CMK (cell line): Measurements from ENCODE around the gene BMAL1.
"Not testable (repeated sequence)": the region's sequence is repeated elsewhere in the genome, so short reads cannot be mapped to it uniquely, and the experiment has no call there.

Source experiments
- DNase-seq: peaks from one replicate; pipeline ENCODE4 v3.0.0-alpha.2; 2010; ENCODE audit warnings: low read depth

Gene BMAL1

DNA sequence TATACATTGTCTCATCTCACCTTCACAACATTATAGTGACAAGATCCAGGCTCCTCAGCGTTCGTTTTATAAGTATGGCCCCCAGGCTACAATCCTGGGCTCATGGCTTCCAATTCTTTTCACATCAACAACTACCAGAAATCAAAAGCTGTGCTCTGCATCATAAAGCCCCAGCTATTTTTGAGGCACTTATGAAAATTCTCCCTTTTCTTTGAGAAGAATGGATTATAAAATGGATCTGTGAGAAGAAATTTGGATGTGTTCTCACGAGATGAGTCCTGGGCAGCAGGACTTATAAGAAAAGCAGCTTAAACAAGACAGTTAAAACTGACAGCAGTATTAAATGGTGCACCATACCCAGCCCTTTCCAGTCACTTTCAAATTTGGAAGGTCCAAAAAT lies 105.2 kb downstream of the BMAL1 start:
- DNase-seq, result no peak

- peak; percentile 34 for DNase-seq
Observed at GRCh38 chr11:13384908-13385640, 107.5 kb downstream of the BMAL1 start.

GRCh38 chr11:13386567-13386966 lies 109.0 kb downstream of the BMAL1 start:
- DNase-seq, result no peak

DNA sequence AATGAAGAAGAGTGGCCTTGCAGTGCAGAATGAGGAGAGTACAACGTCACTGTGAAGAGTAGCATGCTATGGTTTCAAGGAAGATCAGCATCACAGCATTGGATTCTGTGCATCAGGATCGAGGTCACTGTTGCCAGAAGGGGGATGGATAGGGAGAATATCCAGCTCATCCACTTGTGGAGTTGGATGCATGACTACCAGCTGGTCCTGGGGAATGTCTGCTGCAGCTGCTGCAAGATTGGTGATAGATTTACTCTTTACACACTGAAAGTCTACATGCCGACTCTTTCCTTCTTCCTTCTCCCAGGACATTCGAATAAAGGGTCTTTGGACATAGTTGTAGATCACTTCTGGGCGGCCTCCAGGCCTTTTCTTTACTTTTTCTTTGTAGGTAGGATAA lies 111.2 kb downstream of the BMAL1 start:
- no peak for DNase-seq

DNA sequence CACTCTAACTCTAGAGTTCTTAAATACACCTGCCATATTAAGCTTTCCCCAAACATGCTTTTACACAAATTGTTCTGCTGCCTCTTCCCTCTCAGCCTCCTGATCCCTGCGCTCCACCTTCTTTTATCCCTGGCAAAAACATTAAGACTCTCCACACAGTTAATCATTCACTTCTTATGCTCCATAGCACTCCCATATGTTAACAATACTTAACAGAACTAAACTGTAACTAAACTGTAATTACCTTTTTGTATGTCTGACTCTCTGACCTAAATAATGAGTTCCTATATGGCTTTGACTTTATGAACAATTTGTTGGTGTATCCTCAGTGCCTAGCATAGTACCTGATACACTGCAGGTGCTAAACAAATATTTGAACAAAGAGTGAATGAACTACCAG lies 113.6 kb downstream of the BMAL1 start:
- DNase-seq, result no peak

GRCh38 chr11:13398335-13398734 lies 120.7 kb downstream of the BMAL1 start:
- not testable (repeated sequence) for DNase-seq

DNA sequence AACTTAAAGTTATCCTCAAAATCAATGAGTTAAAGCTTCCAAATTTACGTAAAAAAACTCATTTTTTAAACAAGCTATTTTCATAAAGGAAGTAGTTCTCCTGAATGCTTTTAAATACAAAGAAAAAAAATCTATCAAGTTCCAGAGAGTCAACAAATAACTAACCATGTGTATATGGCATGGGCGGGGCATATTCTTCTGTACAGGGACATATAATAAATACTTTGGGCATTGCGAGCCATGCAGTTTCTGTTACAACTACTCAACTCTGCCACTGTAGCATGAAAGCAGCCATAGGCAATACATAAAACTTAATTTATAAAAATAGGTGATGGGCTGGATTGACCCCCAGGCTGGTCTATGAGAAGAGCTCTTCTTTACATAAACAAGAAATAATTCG lies 127.6 kb downstream of the BMAL1 start:
- no peak for DNase-seq

DNA sequence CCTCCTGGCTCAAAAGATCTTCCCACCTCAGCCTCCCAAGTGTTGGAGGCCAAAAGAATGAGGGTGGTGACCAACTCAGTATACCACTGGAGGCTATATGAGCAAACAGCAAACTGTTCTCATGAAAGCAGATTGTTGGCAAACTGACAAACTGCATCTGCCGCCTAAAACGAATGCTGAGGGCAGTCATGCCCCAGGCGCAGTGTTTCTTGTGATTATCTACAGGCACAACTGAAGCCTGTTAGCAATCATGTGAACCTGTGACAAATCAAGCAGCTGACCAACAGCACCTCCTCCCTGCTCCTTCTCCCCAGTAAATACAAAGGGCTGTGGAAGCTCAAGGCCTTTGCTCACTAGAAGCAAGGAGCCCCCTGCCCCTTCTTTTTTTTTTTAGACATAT lies 137.6 kb downstream of the BMAL1 start:
- no peak for DNase-seq

GRCh38 chr11:13421561-13421960 lies 144.0 kb downstream of the BMAL1 start:
- peak; percentile 2 for DNase-seq

- DNase-seq, result no peak
Observed at GRCh38 chr11:13423372-13423771, 145.8 kb downstream of the BMAL1 start.

DNA sequence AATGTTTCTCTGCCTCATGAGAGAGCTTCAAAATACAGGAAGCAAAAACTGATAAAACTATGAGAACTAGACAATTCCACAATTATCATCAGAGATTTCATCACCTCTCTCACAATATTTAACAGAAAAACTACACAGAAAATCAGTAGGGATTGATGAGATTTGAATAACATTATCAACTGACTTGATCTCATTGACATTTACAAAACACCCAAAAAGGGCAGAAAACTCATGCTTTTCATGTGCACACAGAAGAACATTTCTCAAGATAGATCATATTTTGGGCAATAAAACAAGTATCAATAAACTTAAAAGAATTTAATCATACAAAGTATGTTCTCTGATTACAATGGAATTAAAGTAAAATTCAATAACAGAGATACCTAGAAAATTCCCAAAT lies 149.8 kb downstream of the BMAL1 start:
- DNase-seq, result no peak

GRCh38 chr11:13429288-13429687 lies 151.7 kb downstream of the BMAL1 start:
- DNase-seq, result no peak

DNA sequence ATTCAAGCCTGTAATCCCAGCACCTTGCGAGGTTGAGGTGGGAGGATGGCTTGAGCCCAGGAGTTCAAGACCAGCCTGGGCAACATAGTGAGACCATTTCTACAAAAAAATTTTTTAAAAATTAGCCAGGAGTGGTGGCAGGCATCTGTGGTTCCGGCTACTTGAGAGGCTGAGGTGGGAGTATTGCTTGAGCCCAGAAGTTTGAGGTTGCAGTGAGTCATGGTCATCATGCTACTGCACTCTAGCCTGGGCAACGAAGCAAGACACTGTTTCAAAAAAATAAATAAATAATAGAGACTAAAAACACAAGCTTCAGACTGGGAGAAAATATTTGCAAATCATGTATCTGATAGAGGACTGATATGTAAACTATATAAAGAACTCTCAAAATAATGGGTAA lies 152.2 kb downstream of the BMAL1 start:
- no peak for DNase-seq

DNA sequence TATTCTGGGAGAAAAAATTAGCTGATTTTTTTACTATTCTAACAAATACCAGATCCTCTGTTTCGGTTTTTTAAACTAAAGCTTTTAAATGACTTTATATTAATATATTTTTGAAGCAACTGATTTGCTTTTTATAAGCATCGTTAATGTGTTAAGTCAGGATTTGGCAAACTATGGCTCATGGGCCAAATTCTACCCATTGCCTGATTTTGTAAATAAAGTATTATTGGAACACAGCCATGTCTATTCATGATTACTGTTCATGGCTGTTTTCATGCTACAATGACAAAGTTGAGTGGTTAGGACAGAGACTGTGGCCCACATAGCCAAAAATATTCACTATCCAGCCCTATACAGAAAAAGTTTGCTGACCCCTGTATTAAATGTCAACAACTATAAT lies 155.8 kb downstream of the BMAL1 start:
- DNase-seq, result no peak

- DNase-seq, result no peak
Observed at GRCh38 chr11:13434247-13435205, 156.9 kb downstream of the BMAL1 start.

DNA sequence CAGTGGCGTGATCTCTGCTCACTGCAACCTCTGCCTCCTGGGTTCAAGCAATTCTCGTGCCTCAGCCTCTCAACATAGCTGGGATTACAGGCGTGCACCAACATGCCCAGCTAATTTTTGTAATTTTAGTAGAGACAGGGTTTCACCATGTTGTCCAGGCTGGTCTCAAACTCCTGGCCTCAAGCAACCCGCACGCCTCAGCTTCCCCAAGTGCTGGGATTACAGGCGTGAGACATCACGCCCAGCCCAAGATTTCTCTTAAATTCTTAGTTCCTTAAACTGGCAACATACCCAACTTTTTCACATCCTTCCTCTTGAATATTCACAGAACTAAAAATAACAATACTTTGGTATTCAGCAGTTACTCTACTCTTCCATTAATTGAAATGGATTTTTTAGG lies 159.2 kb downstream of the BMAL1 start:
- DNase-seq, result not testable (repeated sequence)
